OCI-LY1 (cell line): Measurements from ENCODE around the gene C1orf159.

ENCODE experiments used
- H2AFZ ChIP-seq: fragments of 200-600 bp; sonication (generic), shearing (Covaris generic); 2 replicates; pipeline ENCODE4 v1.6.0; 2014; ENCODE audit warnings: antibody characterized with exemption, mild to moderate bottlenecking, low read length
- H3F3A ChIP-seq: fragments of 200-600 bp; sonication (generic), shearing (Covaris generic); 2 replicates; pipeline ENCODE4 v1.6.0; 2014; ENCODE audit warnings: mild to moderate bottlenecking, antibody characterized with exemption, low read length, moderate library complexity; ENCODE audit not compliant: insufficient read depth
- H3K27ac ChIP-seq: fragments of 200-600 bp; sonication (generic); 2 replicates; pipeline ENCODE4 v1.5.1; 2014; ENCODE audit warnings: low read length, mixed run types, mild to moderate bottlenecking, low read depth; ENCODE audit not compliant: poor library complexity, severe bottlenecking
- H3K27me3 ChIP-seq: fragments of 200-600 bp; sonication (generic); 2 replicates; pipeline ENCODE4 v1.6.0; 2014; ENCODE audit warnings: antibody characterized with exemption, mild to moderate bottlenecking, low read length, moderate library complexity; ENCODE audit not compliant: insufficient read depth
- H3K36me3 ChIP-seq: fragments of 200-600 bp; sonication (generic); 2 replicates; pipeline ENCODE4 v1.6.1; 2014; ENCODE audit warnings: mild to moderate bottlenecking, antibody characterized with exemption, low read length, moderate library complexity, mixed read lengths; ENCODE audit not compliant: insufficient read depth
- H3K4me1 ChIP-seq: fragments of 200-600 bp; sonication (generic); 2 replicates; pipeline ENCODE4 v1.5.1; 2014; ENCODE audit warnings: mild to moderate bottlenecking, low read length, moderate library complexity; ENCODE audit not compliant: insufficient read depth, severe bottlenecking
- H3K4me2 ChIP-seq: fragments of 200-600 bp; sonication (generic), shearing (Covaris generic); 2 replicates; pipeline ENCODE4 v1.6.1; 2014; ENCODE audit warnings: low read length
- H3K4me3 ChIP-seq: fragments of 200-600 bp; sonication (generic); 2 replicates; pipeline ENCODE4 v1.5.1; 2014; ENCODE audit warnings: low read length, low read depth, mild to moderate bottlenecking, mixed read lengths; ENCODE audit not compliant: poor library complexity, severe bottlenecking
- H3K79me2 ChIP-seq: fragments of 200-600 bp; shearing (Covaris generic); 2 replicates; pipeline ENCODE4 v1.6.1; 2016; ENCODE audit warnings: mixed run types, low read length, mixed read lengths; ENCODE audit not compliant: insufficient read depth
- H3K9ac ChIP-seq: fragments of 200-600 bp; sonication (generic), shearing (Covaris generic); 2 replicates; pipeline ENCODE4 v1.6.1; 2014; ENCODE audit warnings: mild to moderate bottlenecking, low read length, mixed read lengths
- H3K9me2 ChIP-seq: fragments of 200-600 bp; sonication (generic), shearing (Covaris generic); 2 replicates; pipeline ENCODE4 v1.6.1; 2014; ENCODE audit warnings: low read depth, mild to moderate bottlenecking, low read length, mixed read lengths
- H3K9me3 ChIP-seq: fragments of 200-600 bp; shearing (Covaris generic); 2 replicates; pipeline ENCODE4 v1.6.1; 2014; ENCODE audit warnings: low read length, mixed read lengths
- H4K20me1 ChIP-seq: fragments of 200-600 bp; sonication (generic), shearing (Covaris generic); 2 replicates; pipeline ENCODE4 v1.6.0; 2016; ENCODE audit warnings: mild to moderate bottlenecking, low read length; ENCODE audit not compliant: insufficient read depth
- EZH2 ChIP-seq: fragments of 200-600 bp; sonication (generic), shearing (Covaris generic); IDR thresholded peaks from 2 replicates; pipeline ENCODE4 v1.8.0; 2017; ENCODE audit warnings: borderline replicate concordance, mixed run types, mild to moderate bottlenecking, antibody characterized with exemption, low read length, moderate library complexity, mixed read lengths
- TF ChIP-seq, protein P1 (sequence below): fragments of 200-600 bp; sonication (generic), shearing (Covaris generic); IDR thresholded peaks from 2 replicates; pipeline ENCODE4 v1.5.1; 2017; ENCODE audit warnings: mild to moderate bottlenecking, antibody characterized with exemption, low read length, moderate library complexity, mixed read lengths

Gene C1orf159

DNA sequence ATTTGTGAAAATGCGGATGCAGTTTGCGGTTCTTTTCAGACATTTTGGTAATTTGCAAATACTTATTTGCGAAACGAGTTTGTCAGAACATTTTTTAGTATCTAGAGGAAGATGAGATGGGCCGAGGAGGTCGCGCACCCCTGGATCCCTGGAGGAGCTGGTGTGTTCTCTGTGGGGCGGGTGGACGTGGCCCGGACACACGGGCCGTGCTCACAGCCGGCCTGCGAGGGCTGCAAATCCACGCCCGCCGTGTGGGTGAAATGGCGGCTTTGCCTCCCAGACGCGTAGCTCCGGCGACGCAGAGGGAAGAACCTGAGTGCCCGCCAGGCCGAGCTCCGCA, 48.4 kb upstream of the C1orf159 start:
- Histone ChIP-seq H3K9ac (no peak overlapping the region), H3K4me3 (no peak overlapping the region), H3F3A (no peaks in the 10 kb centered on the region), H4K20me1 (no peaks in the 10 kb centered on the region), H3K4me2 (no peak overlapping the region), H3K36me3 (no peaks in the 10 kb centered on the region), H3K27me3 (peaks cover 9% of the 10 kb centered on the region), H3K9me2 (no peaks in the 10 kb centered on the region), H3K9me3 (no peaks in the 10 kb centered on the region), H3K79me2 (no peaks in the 10 kb centered on the region), H3K4me1 (no peaks in the 10 kb centered on the region), H3K27ac (no peak overlapping the region), H2AFZ (no peak overlapping the region)
- TF ChIP-seq, protein P1, sequence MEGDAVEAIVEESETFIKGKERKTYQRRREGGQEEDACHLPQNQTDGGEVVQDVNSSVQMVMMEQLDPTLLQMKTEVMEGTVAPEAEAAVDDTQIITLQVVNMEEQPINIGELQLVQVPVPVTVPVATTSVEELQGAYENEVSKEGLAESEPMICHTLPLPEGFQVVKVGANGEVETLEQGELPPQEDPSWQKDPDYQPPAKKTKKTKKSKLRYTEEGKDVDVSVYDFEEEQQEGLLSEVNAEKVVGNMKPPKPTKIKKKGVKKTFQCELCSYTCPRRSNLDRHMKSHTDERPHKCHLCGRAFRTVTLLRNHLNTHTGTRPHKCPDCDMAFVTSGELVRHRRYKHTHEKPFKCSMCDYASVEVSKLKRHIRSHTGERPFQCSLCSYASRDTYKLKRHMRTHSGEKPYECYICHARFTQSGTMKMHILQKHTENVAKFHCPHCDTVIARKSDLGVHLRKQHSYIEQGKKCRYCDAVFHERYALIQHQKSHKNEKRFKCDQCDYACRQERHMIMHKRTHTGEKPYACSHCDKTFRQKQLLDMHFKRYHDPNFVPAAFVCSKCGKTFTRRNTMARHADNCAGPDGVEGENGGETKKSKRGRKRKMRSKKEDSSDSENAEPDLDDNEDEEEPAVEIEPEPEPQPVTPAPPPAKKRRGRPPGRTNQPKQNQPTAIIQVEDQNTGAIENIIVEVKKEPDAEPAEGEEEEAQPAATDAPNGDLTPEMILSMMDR, result no peak
- TF ChIP-seq EZH2, result no peak

DNA sequence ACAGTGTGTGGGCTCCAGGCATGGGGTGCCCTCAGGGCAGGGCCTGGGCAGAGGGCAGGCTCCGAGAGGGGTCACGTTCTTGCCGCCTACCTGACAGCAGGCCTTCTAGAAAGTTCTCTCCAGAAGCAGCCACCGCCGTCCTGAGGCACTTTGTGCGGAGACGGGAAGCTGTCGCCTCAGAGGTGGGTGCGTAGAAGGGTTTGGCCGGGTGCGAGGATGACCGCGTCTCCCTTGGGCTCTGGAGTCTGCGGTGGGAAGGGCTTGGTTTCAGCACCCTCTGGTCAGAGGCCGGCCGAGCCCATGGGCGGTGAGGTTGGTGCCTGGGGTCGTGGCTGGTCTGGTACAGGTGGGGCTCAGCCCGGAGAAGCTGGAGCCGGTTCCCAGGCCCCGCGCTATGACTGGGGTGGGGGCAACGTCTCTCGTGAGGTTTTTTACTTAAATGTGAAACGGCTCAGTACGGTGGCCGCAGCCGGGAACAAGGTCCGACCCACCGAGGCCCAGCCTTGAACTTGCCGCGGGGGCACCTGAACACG, 47.7 kb upstream of the C1orf159 start:
- Histone ChIP-seq H3K4me1 (no peaks in the 10 kb centered on the region), H3K27me3 (peaks cover 9% of the 10 kb centered on the region), H3K27ac (no peak overlapping the region), H2AFZ (no peak overlapping the region), H3K9me2 (no peaks in the 10 kb centered on the region), H3K36me3 (no peaks in the 10 kb centered on the region), H3F3A (no peaks in the 10 kb centered on the region), H3K4me2 (no peak overlapping the region), H3K4me3 (no peak overlapping the region), H3K79me2 (no peaks in the 10 kb centered on the region), H3K9ac (no peak overlapping the region), H4K20me1 (no peaks in the 10 kb centered on the region), H3K9me3 (no peaks in the 10 kb centered on the region)
- TF ChIP-seq, protein P1, result no peak
- TF ChIP-seq EZH2, result no peak

DNA sequence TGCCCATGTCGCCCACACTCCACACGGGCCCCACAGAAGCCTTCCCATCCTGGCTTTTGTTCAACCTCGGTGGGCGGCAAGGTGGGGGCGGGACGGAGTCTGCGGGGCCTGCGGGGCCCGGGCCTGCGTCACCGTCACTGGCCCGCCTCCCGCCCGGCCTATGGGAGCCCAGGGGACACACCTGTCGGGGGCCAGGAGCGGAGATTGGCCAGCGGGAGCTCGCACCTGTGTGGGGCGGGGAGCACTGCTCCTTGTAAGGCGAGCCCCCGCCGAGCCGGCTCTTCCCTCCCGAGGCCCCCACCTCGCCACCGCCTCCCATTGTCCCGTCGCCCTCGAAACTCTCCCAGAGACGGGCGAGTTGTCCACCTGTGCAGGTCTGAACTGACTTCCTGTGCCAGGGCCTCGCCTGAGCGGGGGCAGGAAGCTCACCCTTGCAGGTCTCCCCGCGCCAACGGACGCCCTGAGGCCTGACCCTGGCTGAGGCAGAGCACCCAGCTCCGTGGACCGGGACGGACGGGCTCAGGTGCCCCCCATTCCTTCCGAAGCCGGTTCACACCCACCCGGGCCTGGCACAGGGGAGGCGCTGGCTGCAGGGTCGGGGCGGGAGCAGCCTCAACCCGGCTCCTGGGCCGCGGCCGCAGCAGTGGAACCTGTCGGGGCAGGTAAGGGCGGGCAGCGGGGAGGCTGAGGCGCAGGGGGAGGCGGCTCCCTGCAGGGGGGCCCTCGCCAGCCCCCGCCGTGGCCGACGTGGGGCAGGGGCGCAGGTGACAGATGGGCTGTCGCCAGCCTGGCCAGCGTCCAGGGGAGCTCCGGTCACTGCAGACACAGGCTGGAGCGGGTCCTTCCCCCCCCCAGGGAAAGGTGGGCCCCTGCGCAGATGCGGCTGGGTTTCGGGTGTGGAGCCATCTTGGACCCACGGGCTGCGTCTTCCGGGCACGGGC, 47.0 kb upstream of the C1orf159 start:
- no peak overlapping the region for H3K9ac ChIP-seq
- H3K27me3 ChIP-seq, result peaks cover 9% of the 10 kb centered on the region
- no peak for TF ChIP-seq EZH2
- TF ChIP-seq, protein P1, result no peak
- H2AFZ ChIP-seq, result no peak overlapping the region
- no peak overlapping the region for H3K4me3 ChIP-seq
- no peaks in the 10 kb centered on the region for H3K79me2 ChIP-seq
- H3K4me1 ChIP-seq, result peaks cover 7% of the 10 kb centered on the region
- no peaks in the 10 kb centered on the region for H3F3A ChIP-seq
- no peaks in the 10 kb centered on the region for H4K20me1 ChIP-seq
- H3K36me3 ChIP-seq, result no peaks in the 10 kb centered on the region
- H3K4me2 ChIP-seq, result no peak overlapping the region
- H3K9me3 ChIP-seq, result no peaks in the 10 kb centered on the region
- no peak overlapping the region for H3K27ac ChIP-seq
- no peaks in the 10 kb centered on the region for H3K9me2 ChIP-seq
